ENCODE measurements around the gene ARID5B.

ARID5B gene

DNA sequence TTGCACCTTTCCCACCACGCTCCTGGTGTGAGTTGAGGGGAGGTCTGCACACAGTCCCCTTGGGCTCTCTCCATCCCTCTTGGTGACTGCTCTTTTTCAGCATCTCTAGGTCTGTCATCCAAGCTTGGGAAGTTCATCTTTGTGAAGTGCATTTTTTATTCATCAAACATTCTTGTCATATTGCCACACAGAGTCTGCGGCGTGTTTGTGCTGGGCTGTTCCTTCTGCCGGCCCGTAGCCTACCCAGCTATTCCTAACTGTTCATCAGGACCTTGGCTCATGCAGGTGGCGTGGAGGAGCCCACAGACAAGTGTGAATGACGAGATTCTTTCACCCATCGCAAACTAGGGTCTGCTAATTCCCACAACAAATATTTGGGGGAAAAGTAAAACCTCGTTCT is 202.4 kb downstream of the ARID5B start:
- DNase-seq (ENCODE audit: low spot score) = no peak

DNA sequence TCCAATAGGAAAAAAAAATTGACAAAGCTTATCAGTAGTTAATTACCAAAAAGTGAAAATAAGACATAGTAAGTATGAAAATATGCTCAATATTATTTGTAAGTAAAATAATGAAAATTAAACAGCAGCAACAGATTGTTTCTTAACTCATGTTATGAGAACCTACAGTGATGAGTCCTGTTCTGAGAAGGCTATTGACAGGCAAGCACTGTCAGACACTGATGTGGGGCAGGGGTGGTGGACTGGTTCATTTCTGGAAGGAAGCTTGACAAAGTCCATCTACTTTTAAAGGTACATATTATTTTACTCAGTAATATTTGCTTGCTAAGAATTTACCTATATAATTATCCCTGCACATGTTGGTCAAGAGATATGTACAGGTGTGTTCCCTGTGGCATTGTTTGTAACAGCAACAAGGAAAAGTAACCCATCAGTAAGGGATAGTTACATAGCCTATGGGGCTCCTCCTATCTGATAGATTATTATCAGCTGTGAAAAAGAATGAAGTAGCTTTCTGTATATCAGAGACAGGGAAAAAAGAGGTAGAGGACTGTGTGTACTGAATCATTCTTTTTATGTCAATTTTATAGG is 205.5 kb downstream of the ARID5B start:
- no peak for DNase-seq (ENCODE audit: low spot score)

GRCh38 chr10:62108759-62109586 is 207.5 kb downstream of the ARID5B start:
- DNase-seq (ENCODE audit: low spot score) = no peak

DNA sequence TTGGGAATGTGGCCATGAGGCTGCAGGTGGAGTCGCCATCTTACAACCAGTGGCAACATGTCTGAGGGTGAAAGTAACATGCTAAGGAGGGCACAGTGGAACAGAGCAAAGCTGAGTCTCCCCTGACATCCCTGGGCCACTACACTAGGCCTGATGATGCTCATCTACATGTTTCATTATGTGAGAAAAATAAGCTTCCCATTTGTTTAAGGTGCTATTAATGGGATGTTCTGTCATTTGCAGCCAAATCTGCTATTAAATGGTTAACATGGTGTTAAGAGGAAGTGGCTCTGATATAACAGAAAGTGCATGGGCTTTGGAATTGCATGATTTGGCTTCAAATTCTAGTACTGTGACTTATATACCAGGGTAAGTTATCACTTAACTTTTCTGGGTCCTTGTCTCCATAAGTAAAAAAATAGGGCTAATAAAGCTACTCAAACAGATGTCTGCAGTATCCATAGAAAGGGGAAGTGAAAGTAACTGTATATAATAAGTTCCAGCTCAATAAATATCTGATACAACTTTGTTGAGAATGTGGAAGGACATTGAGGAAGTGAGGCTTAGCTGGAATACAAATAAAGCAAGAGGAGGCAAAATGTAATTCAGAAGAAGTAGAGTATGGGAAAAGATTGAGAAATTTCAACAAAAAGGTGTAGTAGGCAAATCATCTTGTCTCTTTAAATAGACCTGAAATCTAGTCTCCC is 208.2 kb downstream of the ARID5B start:
- DNase-seq (ENCODE audit: low spot score) = no peak

- DNase-seq (ENCODE audit: low spot score) = no peak
Measured at GRCh38 chr10:62112300-62112699, 210.8 kb downstream of the ARID5B start.

DNA sequence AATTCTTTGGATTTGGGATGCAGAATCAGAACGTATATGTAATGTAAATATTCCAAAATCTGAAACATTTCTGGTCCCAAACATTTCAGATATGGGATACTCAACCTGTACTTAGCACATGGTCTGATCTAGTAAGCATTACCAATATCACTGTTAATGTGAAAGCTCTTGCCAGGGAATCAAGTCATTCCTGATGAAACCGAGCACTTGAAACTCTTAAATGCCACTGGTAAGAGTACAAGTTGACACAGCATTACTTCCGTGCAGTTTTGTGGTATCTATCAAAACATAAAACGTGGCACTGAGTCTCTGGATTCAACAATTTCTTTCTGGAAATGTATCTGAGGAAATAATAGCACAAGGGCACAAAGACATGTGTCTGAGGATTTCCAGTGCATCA is 211.5 kb downstream of the ARID5B start:
- DNase-seq (ENCODE audit: low spot score) = no peak

DNA sequence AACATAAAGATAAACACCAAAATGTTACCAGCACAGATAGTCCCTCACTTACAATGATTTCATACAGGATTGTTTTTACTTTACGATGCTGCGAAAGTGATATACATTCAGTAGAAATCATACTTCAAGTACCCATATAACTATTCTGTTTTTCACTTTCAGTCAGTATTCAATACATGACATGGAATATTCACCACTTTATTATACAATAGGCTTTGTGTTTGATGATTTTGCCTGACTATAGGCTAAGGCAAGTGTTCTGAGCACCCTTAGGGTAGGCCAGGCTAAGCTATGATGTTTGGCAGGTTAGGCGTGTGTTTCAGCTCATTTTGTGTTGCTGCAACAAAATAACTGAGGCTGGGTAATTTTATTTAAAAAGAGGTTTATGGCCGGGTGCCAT is 212.2 kb downstream of the ARID5B start:
- no peak for DNase-seq (ENCODE audit: low spot score)

GRCh38 chr10:62115321-62115720 is 213.8 kb downstream of the ARID5B start:
- DNase-seq (ENCODE audit: low spot score) = no peak

GRCh38 chr10:62115842-62116241 is 214.3 kb downstream of the ARID5B start:
- DNase-seq (ENCODE audit: low spot score) = no peak

- no peak for DNase-seq (ENCODE audit: low spot score)
Measured at GRCh38 chr10:62116896-62117295, 215.4 kb downstream of the ARID5B start.

- DNase-seq (ENCODE audit: low spot score) = no peak
Measured at GRCh38 chr10:62121187-62121530, 219.7 kb downstream of the ARID5B start.

- no peak for DNase-seq (ENCODE audit: low spot score)
Measured at GRCh38 chr10:62127975-62128374, 226.5 kb downstream of the ARID5B start.

GRCh38 chr10:62130948-62131347 is 229.4 kb downstream of the ARID5B start:
- DNase-seq (ENCODE audit: low spot score) = no peak

GRCh38 chr10:62131724-62132123 is 230.2 kb downstream of the ARID5B start:
- DNase-seq (ENCODE audit: low spot score) = no peak

DNA sequence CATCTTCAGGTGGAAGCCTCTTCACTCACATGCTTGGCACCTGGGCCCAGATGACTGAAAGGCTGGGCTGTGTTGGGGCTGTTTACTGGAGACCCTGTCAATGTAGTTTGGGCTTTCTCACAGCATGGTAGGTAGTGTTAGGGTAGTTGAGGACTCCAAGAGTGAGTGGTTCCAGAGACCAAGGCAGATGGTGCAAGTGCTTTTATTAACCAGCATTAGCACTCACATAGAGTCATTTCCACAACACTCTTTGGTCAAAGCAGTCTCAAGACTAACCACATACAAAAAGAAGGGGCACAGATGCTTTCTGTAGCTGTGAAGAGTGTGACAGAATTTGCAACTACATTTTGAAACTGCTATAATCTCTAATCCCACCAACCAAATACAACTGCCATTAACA is 232.1 kb downstream of the ARID5B start:
- DNase-seq (ENCODE audit: low spot score) = no peak

DNA sequence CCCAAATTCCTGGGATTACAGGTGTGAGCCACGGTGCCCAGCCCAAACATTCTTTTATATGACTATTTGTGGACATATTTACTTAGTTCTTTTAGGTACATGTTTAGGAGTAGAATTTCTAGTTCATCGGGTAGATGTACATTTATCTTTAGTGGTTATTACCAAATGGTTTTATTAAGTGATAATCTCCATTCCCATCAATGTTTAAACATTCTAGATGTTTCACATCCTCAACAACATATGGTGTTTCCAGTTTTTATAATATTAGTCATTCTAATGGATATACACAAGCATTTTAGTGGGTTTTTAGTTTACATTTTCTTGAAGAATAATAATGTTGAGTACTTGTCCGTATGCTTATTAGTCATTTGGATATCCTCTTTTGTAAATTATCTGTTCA is 235.4 kb downstream of the ARID5B start:
- no peak for DNase-seq (ENCODE audit: low spot score)
